GM23338 (cell line): ENCODE results near the gene IQGAP2. TPM values are rescaled to one million over a fixed set of nuclear protein-coding genes. Genes with fewer than 3 reads are reported as not detected.

Experiments
- ATAC-seq: fragments of 200-7000 bp; cut with Tn5 transposase; 3 replicates; pipeline ENCODE4 v1.9.1; 2020
- DNase-seq: peaks from one replicate; pipeline ENCODE4 v3.0.0-alpha.2; 2015; ENCODE audit warnings: low spot score
- H2AFZ ChIP-seq: fragments of 200-600 bp; sonication (generic); 2 replicates; pipeline ENCODE4 v1.8.0; 2016; ENCODE audit warnings: antibody characterized with exemption, mild to moderate bottlenecking, moderate library complexity
- H3F3A ChIP-seq: fragments of 200-600 bp; sonication (generic); replicated peaks from 2 replicates; pipeline ENCODE4 v1.8.0; 2017; ENCODE audit warnings: antibody characterized with exemption, mixed run types, low read depth
- H3K27ac ChIP-seq: fragments of 200-600 bp; sonication (generic); 2 replicates; pipeline ENCODE4 v1.6.1; 2016; ENCODE audit warnings: low read depth
- H3K27me3 ChIP-seq: fragments of 200-600 bp; sonication (generic); 2 replicates; pipeline ENCODE4 v1.8.0; 2016; ENCODE audit warnings: mild to moderate bottlenecking, mixed run types, moderate library complexity; ENCODE audit not compliant: insufficient read depth
- H3K36me3 ChIP-seq: fragments of 200-600 bp; sonication (generic); 2 replicates; pipeline ENCODE4 v1.8.0; 2016; ENCODE audit warnings: mild to moderate bottlenecking; ENCODE audit not compliant: insufficient read depth
- H3K4me1 ChIP-seq: fragments of 200-600 bp; sonication (generic); 2 replicates; pipeline ENCODE4 v1.8.0; 2016; ENCODE audit warnings: mild to moderate bottlenecking, moderate library complexity; ENCODE audit not compliant: insufficient read depth
- H3K4me2 ChIP-seq: fragments of 200-600 bp; sonication (generic); 2 replicates; pipeline ENCODE4 v1.7.1; 2017; ENCODE audit warnings: mixed run types
- H3K4me3 ChIP-seq: fragments of 200-600 bp; sonication (generic); 2 replicates; pipeline ENCODE4 v1.6.1; 2016; ENCODE audit warnings: mixed run types
- H3K79me2 ChIP-seq: fragments of 200-600 bp; sonication (generic); replicated peaks from 2 replicates; pipeline ENCODE4 v1.8.0; 2017; ENCODE audit warnings: mild to moderate bottlenecking; ENCODE audit not compliant: insufficient read depth
- H3K9me2 ChIP-seq: fragments of 200-600 bp; sonication (generic); 2 replicates; pipeline ENCODE4 v1.8.0; 2017; ENCODE audit not compliant: insufficient read depth
- H4K20me1 ChIP-seq: fragments of 200-600 bp; sonication (generic); replicated peaks from 2 replicates; pipeline ENCODE4 v1.8.0; 2017; ENCODE audit warnings: mild to moderate bottlenecking; ENCODE audit not compliant: insufficient read depth
- H3K27ac Mint-ChIP-seq: 2 replicates; pipeline ENCODE4 v1.8.0; 2020; ENCODE audit warnings: inconsistent platforms, mild to moderate bottlenecking, moderate library complexity, mixed read lengths
- H3K27me3 Mint-ChIP-seq: 3 replicates; pipeline ENCODE4 v1.8.0; 2022; ENCODE audit warnings: low read depth, mild to moderate bottlenecking, moderate library complexity, mixed read lengths, inconsistent platforms; ENCODE audit not compliant: insufficient read depth, poor library complexity
- H3K36me3 Mint-ChIP-seq: 3 replicates; pipeline ENCODE4 v1.8.0; 2021; ENCODE audit warnings: low read depth, mild to moderate bottlenecking, inconsistent platforms, moderate library complexity, mixed read lengths
- H3K4me1 Mint-ChIP-seq: 3 replicates; pipeline ENCODE4 v1.8.0; 2020; ENCODE audit warnings: mild to moderate bottlenecking, inconsistent platforms, mixed read lengths
- H3K4me3 Mint-ChIP-seq: 3 replicates; pipeline ENCODE4 v1.8.0; 2021; ENCODE audit warnings: moderate library complexity, mild to moderate bottlenecking, inconsistent platforms, mixed read lengths
- H3K9me3 Mint-ChIP-seq: 3 replicates; pipeline ENCODE4 v1.8.0; 2020; ENCODE audit warnings: moderate library complexity, mild to moderate bottlenecking, inconsistent platforms, mixed read lengths
- EZH2 ChIP-seq: fragments of 200-600 bp; sonication (generic); IDR thresholded peaks from one replicate; pipeline ENCODE4 v1.8.0; 2017; ENCODE audit warnings: antibody characterized with exemption, mild to moderate bottlenecking, low read depth; ENCODE audit not compliant: unreplicated experiment
- EZH2phosphoT487 ChIP-seq: fragments of 200-600 bp; sonication (generic); IDR thresholded peaks from one replicate; pipeline ENCODE4 v1.8.1; 2018; ENCODE audit warnings: antibody characterized with exemption; ENCODE audit not compliant: unreplicated experiment
- NANOG ChIP-seq: IDR thresholded peaks from 2 replicates; pipeline ENCODE4 v1.6.1; 2016; ENCODE audit warnings: antibody characterized with exemption, borderline replicate concordance
- POLR2AphosphoS5 ChIP-seq: IDR thresholded peaks from 2 replicates; pipeline ENCODE4 v1.6.1; 2016; ENCODE audit warnings: antibody characterized with exemption, low read depth
- STAT1 ChIP-seq: IDR thresholded peaks from one replicate; pipeline ENCODE4 v1.6.1; 2016; ENCODE audit warnings: antibody characterized with exemption; ENCODE audit not compliant: unreplicated experiment
- ZNF114 ChIP-seq: fragments of 250-450 bp; sonication (Bioruptor Pico); IDR thresholded peaks from 2 replicates; pipeline ENCODE4 v1.5.0; 2020; ENCODE audit warnings: mild to moderate bottlenecking, moderate library complexity
- ZNF331 ChIP-seq: fragments of 250-450 bp; sonication (Bioruptor Pico); IDR thresholded peaks from 2 replicates; pipeline ENCODE4 v1.5.0; 2020; ENCODE audit warnings: low read depth, mild to moderate bottlenecking, moderate library complexity
- polyA plus RNA-seq: library from polyadenylated mRNA; unstranded; fragments of >200 nt; fragmentation: Nextera tagmentation; extraction: Ambion mirVana; gene quantifications from 2 replicates; pipeline ENCODE4 v1.2.1, GENCODE V29; 2016
- total RNA-seq: library from RNA; depleted of rRNA; stranded (reverse); fragments of >200 nt; shearing (Covaris generic); gene quantifications from 2 replicates; pipeline ENCODE4 v1.2.3, GENCODE V29; 2014
- TF ChIP-seq, protein P1 (sequence below): IDR thresholded peaks from one replicate; pipeline ENCODE4 v1.6.1; 2018; ENCODE audit warnings: antibody characterized with exemption; ENCODE audit not compliant: unreplicated experiment
- TF ChIP-seq, protein P2 (sequence below), 2 experiments: fragments of 200-600 bp in 1 of 2; sonication (generic) in 1 of 2; conservative IDR thresholded peaks; 2 replicates each; pipeline versions ENCODE4 v1.5.1 to v1.6.1; 2016 to 2017; ENCODE audit warnings: antibody characterized with exemption in 2 of 2, low read depth in 2 of 2, mild to moderate bottlenecking in 2 of 2, moderate library complexity in 1 of 2
- TF ChIP-seq, protein P3 (sequence below): IDR thresholded peaks from 2 replicates; pipeline ENCODE4 v1.6.1; 2016; ENCODE audit warnings: antibody characterized with exemption
- TF ChIP-seq, protein P4 (sequence below): fragments of 250-450 bp; sonication (Bioruptor Pico); IDR thresholded peaks from 2 replicates; pipeline ENCODE4 v1.5.0; 2020; ENCODE audit warnings: mild to moderate bottlenecking, moderate library complexity

IQGAP2 gene
- total and polyA plus RNA-seq, 2 experiments from 2014 or later = 60.0 to 86.5 TPM

DNA sequence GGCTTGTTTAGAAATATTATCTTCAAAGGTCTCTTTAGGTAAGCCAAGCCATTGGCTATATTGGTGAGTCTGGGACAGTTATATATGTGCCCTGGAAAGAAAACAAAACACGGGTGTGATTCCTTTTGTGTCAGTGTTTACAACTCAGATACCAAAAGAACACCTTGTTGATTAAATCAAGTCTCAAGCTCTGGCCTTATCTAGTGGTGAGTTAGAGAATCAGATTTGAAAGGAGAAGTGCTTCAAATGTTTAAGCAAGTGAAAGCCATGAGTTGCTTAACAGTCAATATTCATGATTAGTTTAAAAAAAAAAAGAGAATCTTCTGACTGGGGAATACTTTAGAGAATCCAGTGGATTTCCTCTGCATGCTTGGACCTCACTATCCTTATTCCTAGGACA, 68.3 kb downstream of the IQGAP2 start:
- Mint-ChIP-seq H3K27me3 (peaks cover 1% of the 10 kb centered on the region), H3K4me3 (no peak overlapping the region), H3K36me3 (peaks cover 26% of the 10 kb centered on the region), H3K27ac (no peak overlapping the region), H3K4me1 (peaks cover 21% of the 10 kb centered on the region), H3K9me3 (peaks cover 18% of the 10 kb centered on the region)
- Histone ChIP-seq H3K79me2 (peaks cover 4% of the 10 kb centered on the region; the same call in 1 of the 2 replicates), H3K27me3 (no peaks in the 10 kb centered on the region), H3K4me2 (no peak overlapping the region), H4K20me1 (no peaks in the 10 kb centered on the region), H2AFZ (no peak overlapping the region), H3K27ac (no peak overlapping the region), H3K4me1 (peaks cover 25% of the 10 kb centered on the region), H3F3A (no peaks in the 10 kb centered on the region), H3K4me3 (no peak overlapping the region), H3K9me2 (no peaks in the 10 kb centered on the region; the same call in 1 of the 2 replicates), H3K36me3 (no peaks in the 10 kb centered on the region)
- no peak for ATAC-seq
- TF ChIP-seq ZNF114 (CRISPR knock-in tag) = no peak
- TF ChIP-seq EZH2 = no peak
- TF ChIP-seq, protein P1, sequence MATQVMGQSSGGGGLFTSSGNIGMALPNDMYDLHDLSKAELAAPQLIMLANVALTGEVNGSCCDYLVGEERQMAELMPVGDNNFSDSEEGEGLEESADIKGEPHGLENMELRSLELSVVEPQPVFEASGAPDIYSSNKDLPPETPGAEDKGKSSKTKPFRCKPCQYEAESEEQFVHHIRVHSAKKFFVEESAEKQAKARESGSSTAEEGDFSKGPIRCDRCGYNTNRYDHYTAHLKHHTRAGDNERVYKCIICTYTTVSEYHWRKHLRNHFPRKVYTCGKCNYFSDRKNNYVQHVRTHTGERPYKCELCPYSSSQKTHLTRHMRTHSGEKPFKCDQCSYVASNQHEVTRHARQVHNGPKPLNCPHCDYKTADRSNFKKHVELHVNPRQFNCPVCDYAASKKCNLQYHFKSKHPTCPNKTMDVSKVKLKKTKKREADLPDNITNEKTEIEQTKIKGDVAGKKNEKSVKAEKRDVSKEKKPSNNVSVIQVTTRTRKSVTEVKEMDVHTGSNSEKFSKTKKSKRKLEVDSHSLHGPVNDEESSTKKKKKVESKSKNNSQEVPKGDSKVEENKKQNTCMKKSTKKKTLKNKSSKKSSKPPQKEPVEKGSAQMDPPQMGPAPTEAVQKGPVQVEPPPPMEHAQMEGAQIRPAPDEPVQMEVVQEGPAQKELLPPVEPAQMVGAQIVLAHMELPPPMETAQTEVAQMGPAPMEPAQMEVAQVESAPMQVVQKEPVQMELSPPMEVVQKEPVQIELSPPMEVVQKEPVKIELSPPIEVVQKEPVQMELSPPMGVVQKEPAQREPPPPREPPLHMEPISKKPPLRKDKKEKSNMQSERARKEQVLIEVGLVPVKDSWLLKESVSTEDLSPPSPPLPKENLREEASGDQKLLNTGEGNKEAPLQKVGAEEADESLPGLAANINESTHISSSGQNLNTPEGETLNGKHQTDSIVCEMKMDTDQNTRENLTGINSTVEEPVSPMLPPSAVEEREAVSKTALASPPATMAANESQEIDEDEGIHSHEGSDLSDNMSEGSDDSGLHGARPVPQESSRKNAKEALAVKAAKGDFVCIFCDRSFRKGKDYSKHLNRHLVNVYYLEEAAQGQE = no peak
- no peak for TF ChIP-seq ZNF331
- no peak for TF ChIP-seq EZH2phosphoT487
- TF ChIP-seq, protein P2, sequence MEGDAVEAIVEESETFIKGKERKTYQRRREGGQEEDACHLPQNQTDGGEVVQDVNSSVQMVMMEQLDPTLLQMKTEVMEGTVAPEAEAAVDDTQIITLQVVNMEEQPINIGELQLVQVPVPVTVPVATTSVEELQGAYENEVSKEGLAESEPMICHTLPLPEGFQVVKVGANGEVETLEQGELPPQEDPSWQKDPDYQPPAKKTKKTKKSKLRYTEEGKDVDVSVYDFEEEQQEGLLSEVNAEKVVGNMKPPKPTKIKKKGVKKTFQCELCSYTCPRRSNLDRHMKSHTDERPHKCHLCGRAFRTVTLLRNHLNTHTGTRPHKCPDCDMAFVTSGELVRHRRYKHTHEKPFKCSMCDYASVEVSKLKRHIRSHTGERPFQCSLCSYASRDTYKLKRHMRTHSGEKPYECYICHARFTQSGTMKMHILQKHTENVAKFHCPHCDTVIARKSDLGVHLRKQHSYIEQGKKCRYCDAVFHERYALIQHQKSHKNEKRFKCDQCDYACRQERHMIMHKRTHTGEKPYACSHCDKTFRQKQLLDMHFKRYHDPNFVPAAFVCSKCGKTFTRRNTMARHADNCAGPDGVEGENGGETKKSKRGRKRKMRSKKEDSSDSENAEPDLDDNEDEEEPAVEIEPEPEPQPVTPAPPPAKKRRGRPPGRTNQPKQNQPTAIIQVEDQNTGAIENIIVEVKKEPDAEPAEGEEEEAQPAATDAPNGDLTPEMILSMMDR (conservative IDR thresholded peaks at IDR 0.05; ENCODE audit: low read depth in 2 of 2) = no peak
- TF ChIP-seq STAT1 = no peak
- TF ChIP-seq, protein P3, sequence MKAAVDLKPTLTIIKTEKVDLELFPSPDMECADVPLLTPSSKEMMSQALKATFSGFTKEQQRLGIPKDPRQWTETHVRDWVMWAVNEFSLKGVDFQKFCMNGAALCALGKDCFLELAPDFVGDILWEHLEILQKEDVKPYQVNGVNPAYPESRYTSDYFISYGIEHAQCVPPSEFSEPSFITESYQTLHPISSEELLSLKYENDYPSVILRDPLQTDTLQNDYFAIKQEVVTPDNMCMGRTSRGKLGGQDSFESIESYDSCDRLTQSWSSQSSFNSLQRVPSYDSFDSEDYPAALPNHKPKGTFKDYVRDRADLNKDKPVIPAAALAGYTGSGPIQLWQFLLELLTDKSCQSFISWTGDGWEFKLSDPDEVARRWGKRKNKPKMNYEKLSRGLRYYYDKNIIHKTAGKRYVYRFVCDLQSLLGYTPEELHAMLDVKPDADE = no peak
- TF ChIP-seq, protein P4, sequence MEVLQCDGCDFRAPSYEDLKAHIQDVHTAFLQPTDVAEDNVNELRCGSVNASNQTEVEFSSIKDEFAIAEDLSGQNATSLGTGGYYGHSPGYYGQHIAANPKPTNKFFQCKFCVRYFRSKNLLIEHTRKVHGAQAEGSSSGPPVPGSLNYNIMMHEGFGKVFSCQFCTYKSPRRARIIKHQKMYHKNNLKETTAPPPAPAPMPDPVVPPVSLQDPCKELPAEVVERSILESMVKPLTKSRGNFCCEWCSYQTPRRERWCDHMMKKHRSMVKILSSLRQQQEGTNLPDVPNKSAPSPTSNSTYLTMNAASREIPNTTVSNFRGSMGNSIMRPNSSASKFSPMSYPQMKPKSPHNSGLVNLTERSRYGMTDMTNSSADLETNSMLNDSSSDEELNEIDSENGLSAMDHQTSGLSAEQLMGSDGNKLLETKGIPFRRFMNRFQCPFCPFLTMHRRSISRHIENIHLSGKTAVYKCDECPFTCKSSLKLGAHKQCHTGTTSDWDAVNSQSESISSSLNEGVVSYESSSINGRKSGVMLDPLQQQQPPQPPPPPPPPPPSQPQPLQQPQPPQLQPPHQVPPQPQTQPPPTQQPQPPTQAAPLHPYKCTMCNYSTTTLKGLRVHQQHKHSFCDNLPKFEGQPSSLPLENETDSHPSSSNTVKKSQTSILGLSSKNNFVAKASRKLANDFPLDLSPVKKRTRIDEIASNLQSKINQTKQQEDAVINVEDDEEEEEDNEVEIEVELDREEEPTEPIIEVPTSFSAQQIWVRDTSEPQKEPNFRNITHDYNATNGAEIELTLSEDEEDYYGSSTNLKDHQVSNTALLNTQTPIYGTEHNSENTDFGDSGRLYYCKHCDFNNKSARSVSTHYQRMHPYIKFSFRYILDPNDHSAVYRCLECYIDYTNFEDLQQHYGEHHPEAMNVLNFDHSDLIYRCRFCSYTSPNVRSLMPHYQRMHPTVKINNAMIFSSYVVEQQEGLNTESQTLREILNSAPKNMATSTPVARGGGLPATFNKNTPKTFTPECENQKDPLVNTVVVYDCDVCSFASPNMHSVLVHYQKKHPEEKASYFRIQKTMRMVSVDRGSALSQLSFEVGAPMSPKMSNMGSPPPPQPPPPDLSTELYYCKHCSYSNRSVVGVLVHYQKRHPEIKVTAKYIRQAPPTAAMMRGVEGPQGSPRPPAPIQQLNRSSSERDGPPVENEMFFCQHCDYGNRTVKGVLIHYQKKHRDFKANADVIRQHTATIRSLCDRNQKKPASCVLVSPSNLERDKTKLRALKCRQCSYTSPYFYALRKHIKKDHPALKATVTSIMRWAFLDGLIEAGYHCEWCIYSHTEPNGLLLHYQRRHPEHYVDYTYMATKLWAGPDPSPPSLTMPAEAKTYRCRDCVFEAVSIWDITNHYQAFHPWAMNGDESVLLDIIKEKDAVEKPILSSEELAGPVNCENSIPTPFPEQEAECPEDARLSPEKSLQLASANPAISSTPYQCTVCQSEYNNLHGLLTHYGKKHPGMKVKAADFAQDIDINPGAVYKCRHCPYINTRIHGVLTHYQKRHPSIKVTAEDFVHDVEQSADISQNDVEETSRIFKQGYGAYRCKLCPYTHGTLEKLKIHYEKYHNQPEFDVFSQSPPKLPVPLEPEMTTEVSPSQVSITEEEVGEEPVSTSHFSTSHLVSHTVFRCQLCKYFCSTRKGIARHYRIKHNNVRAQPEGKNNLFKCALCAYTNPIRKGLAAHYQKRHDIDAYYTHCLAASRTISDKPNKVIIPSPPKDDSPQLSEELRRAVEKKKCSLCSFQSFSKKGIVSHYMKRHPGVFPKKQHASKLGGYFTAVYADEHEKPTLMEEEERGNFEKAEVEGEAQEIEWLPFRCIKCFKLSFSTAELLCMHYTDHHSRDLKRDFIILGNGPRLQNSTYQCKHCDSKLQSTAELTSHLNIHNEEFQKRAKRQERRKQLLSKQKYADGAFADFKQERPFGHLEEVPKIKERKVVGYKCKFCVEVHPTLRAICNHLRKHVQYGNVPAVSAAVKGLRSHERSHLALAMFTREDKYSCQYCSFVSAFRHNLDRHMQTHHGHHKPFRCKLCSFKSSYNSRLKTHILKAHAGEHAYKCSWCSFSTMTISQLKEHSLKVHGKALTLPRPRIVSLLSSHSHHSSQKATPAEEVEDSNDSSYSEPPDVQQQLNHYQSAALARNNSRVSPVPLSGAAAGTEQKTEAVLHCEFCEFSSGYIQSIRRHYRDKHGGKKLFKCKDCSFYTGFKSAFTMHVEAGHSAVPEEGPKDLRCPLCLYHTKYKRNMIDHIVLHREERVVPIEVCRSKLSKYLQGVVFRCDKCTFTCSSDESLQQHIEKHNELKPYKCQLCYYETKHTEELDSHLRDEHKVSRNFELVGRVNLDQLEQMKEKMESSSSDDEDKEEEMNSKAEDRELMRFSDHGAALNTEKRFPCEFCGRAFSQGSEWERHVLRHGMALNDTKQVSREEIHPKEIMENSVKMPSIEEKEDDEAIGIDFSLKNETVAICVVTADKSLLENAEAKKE (CRISPR knock-in tag) = no peak
- TF ChIP-seq POLR2AphosphoS5 = no peak
- no peak for TF ChIP-seq NANOG
- no peak for DNase-seq
